LNCAP (cell line): Measurements from ENCODE around the gene DRC7.

Experiments used
- CTCF ChIP-seq: fragments of 450-650 bp; IDR thresholded peaks from 2 replicates; pipeline ENCODE4 v1.5.1; 2017; ENCODE audit warnings: mild to moderate bottlenecking

DRC7 gene

DNA sequence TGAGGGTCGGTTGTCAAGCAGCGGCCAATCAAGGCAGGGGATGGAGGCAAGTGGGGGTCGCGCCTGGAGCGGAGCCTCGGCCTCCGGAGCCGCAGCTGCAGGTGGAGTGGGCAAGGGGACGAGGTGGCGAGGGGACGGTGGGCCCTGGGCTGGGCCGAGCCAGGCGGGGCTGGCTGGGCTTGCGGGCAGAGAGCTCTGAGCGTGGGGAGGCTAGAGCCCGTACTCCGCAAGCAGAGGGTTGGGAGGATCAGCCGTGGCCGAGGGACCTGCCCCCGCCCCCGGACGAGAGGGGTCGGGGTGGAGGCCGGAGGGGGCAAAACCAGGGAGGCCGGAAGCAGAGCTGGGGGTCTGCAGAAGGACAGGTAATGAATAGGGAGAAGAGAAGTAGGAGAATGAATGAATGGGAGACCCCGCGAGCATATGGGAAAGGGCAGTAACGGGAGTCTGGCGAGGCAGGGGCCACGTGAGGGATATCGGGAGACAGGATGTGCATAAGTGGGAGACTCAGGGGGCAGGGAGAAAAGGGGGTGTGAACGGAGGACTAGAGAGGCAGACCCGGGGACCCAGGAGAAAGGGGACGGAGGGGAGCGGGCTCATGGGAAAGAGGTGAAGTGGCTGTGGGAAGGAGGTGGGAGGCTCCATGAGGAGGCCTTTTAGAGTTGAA lies 41.3 kb downstream of the DRC7 start, which contains the start of gene KATNB1:
Gene KATNB1, plus strand, starts transcription at position 16 of the 664 bp plus-strand sequence. CDS start 1,474 bp downstream, outside the sequence.
- no peak for TF ChIP-seq CTCF

DNA sequence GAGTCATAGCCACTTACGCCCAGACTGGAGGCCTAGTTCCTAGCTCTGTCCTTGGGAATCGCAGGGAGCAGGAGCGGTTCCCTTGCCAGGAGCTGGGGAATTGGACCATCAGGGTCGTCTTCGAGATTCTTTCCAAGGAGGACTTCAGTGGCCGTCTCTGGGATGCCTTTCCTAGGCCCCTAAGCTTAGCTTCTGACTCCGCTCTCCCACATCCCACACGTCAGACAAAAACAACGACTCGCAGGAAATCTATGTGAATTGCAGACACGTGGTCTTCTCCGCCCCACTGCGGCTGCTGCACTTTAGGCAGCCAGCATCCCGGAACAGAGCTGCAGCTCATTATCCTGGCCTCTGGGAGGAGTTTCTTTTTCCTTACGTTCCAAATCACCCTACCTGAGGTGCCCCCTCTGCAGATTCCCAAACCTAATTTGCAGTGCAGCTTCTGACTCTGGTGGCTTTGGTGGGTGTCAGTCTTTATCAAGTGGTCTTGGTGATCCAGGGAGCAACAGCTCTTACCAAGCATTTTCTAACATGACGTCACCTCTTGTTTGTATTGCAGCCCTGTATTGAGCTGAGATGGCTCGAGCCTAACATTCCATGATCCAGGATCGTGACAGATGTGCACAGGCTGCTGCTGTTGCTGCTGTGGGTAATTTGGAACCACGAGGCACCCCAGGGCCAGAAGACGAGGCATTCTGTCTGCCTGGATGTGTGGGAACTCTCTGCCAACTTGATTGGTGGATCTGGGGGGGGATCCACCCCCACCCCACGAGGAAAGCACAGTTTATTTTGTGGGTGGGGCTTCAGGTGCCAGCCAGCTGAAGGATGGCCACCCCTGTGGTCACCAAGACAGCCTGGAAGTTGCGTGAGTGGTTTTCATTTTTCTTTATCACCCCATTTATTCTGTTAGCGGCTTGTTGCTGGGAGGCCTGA lies 42.1 kb downstream of the DRC7 start:
- peak; percentile 28; the same call in 1 of the 2 replicates for TF ChIP-seq CTCF

GRCh38 chr16:57738844-57739243 lies 44.2 kb downstream of the DRC7 start:
- no peak for TF ChIP-seq CTCF

DNA sequence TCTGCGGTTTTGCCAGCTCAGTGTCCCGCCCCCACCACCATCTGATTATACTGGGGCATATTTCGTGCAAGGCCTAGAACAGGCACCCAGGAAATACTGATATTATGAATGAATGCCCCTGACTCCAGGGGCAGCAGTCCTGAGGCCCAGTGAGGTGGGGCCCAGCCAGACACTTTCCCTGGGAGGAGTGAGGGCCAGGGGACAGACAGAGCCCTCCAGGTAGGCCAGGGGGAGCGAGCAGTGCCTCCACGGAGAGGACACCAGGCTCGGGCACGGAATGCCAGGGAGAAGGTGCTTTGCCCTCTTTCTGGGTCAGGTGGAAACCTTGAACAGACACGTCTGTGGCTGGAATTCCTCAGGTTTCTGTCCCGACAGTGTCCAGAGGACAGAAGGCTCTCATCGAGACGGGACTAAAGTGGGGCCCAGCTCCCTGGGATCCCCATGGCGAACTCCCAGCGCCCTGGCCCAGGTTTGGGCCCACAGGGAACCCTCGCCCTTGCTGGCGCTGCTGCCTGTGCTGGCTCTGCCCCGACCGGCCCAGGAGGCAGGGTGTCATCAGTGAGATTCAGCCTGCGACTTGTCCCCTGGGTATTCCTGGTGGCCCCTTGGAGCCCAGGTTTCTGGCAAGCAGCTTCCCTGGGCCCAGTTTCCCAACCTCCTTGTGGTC lies 45.3 kb downstream of the DRC7 start:
- no peak for TF ChIP-seq CTCF

- TF ChIP-seq CTCF, result no peak
Observed at GRCh38 chr16:57740423-57741071, 45.9 kb downstream of the DRC7 start.

- TF ChIP-seq CTCF, result no peak
Observed at GRCh38 chr16:57741660-57742191, 47.1 kb downstream of the DRC7 start.

- no peak for TF ChIP-seq CTCF
Observed at GRCh38 chr16:57742543-57742942, 47.9 kb downstream of the DRC7 start.
